ENCODE measurements around the gene SERPINA5. TPM values are rescaled to one million over a fixed set of nuclear protein-coding genes. Genes with fewer than 3 reads are reported as not detected.

Gene SERPINA5
- total RNA-seq, 1 experiment from 2014 or later = 3.0 TPM

GRCh38 chr14:94595912-94596311 lies 14.7 kb downstream of the SERPINA5 start:
- no peak overlapping the region for H3K4me3 ChIP-seq (replicated peaks in 1 of 2; ENCODE audit: low read depth in 1 of 2, low read length in 2 of 2)
- no peak overlapping the region for H3K9ac ChIP-seq (ENCODE audit: low read length)
- H3K9me2 ChIP-seq (ENCODE audit: insufficient read depth) = no peaks in the 10 kb centered on the region
- H3K4me2 ChIP-seq (ENCODE audit: low read length) = no peak overlapping the region
- H4K20me1 ChIP-seq (ENCODE audit: insufficient read depth) = no peaks in the 10 kb centered on the region
- peaks cover 25 to 30% of the 10 kb centered on the region in 2 experiments for H3K4me1 ChIP-seq (ENCODE audit: control insufficient read depth in 1 of 2, insufficient read depth in 2 of 2, low read length in 2 of 2)
- ATAC-seq (no peak), DNase-seq (ENCODE audit: low read depth, low spot score) (no peak)
- ChIA-PET POLR2A (no interaction called here), RAD21 (ENCODE audit: low non-redundant PET in 1 of 2, low total read pairs in 2 of 2, uncharacterized antibody in 2 of 2, unreplicated experiment in 2 of 2) (no interaction called here), CTCF (no interaction called here)
- H3K79me2 ChIP-seq (ENCODE audit: insufficient read depth, low read length) = no peaks in the 10 kb centered on the region
- TF ChIP-seq CEBPB (IDR thresholded peaks at IDR 0.05; ENCODE audit: low read depth) (no peak), SP1 (IDR thresholded peaks at IDR 0.05; ENCODE audit: low read depth) (no peak), CTCF (IDR thresholded peaks at IDR 0.05 in 2 of 3, conservative IDR thresholded peaks at IDR 0.05 in 1 of 3; ENCODE audit: borderline replicate concordance in 1 of 3, insufficient read depth in 1 of 3, low read depth in 2 of 3, low read length in 2 of 3) (no peak), SRF (IDR thresholded peaks at IDR 0.05; ENCODE audit: low read depth) (no peak), EZH2 (IDR thresholded peaks at IDR 0.05) (no peak), TCF7L2 (IDR thresholded peaks at IDR 0.05; ENCODE audit: borderline replicate concordance, extremely low read depth, insufficient read depth, insufficient read length) (no peak), ZBTB33 (IDR thresholded peaks at IDR 0.05; ENCODE audit: extremely low read depth, insufficient replicate concordance, low read length) (no peak), SIN3A (IDR thresholded peaks at IDR 0.05; ENCODE audit: low read depth) (no peak), EZH2phosphoT487 (IDR thresholded peaks at IDR 0.05; ENCODE audit: borderline replicate concordance) (no peak), JUND (IDR thresholded peaks at IDR 0.05) (no peak), ELF1 (IDR thresholded peaks at IDR 0.05; ENCODE audit: borderline replicate concordance, low read depth) (no peak), RAD21 (IDR thresholded peaks at IDR 0.05; ENCODE audit: low read depth) (no peak), FOSL1 (IDR thresholded peaks at IDR 0.05; ENCODE audit: low read depth) (no peak), CBX3 (IDR thresholded peaks at IDR 0.05; ENCODE audit: low read depth) (no peak), YY1 (IDR thresholded peaks at IDR 0.05; ENCODE audit: extremely low read depth, insufficient replicate concordance, low read depth, low read length) (no peak), POLR2AphosphoS5 (IDR thresholded peaks at IDR 0.05; ENCODE audit: low read depth, low read length) (no peak), ZFX (IDR thresholded peaks at IDR 0.05) (no peak), EGR1 (IDR thresholded peaks at IDR 0.05; ENCODE audit: low read depth) (no peak)
- TF ChIP-seq, protein P1, sequence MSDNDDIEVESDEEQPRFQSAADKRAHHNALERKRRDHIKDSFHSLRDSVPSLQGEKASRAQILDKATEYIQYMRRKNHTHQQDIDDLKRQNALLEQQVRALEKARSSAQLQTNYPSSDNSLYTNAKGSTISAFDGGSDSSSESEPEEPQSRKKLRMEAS (IDR thresholded peaks at IDR 0.05) = no peak
- TF ChIP-seq, protein P2, sequence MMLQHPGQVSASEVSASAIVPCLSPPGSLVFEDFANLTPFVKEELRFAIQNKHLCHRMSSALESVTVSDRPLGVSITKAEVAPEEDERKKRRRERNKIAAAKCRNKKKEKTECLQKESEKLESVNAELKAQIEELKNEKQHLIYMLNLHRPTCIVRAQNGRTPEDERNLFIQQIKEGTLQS (IDR thresholded peaks at IDR 0.05) = no peak
- no peak overlapping the region for H2AFZ ChIP-seq (ENCODE audit: low read depth, low read length, poor library complexity, severe bottlenecking)
- H3K27ac ChIP-seq (ENCODE audit: low read depth, low read length) = no peak overlapping the region
- no peaks in the 10 kb centered on the region for H3K36me3 ChIP-seq (ENCODE audit: control insufficient read depth in 1 of 2, insufficient read depth in 2 of 2, low read length in 2 of 2)
- intact Hi-C loops (cut with micrococcal nuclease) = no loop called here
- BruUV-seq (replicated peaks) = no TSS peak
- H3K27me3 ChIP-seq (ENCODE audit: insufficient read depth, low read length) = no peaks in the 10 kb centered on the region
- no peaks in the 10 kb centered on the region for H3K9me3 ChIP-seq (ENCODE audit: control insufficient read depth in 1 of 2, insufficient read depth in 1 of 2, low read depth in 1 of 2, low read length in 2 of 2)
